Activated CD8-positive, alpha-beta memory T cell treated with anti-CD3 and anti-CD28 coated beads, Interleukin-2, amount 10 ng/mL, durations not matched to agents 7 days and 5 days (primary cell): ENCODE results near the gene RIT2. TPM values are rescaled to one million over a fixed set of nuclear protein-coding genes. Genes with fewer than 3 reads are reported as not detected.

Source experiments
- ATAC-seq: fragments of 150-1000 bp; cut with Tn5 transposase; one replicate; pipeline ENCODE4 v1.10.0; 2021; ENCODE audit warnings: moderate library complexity
- CTCF ChIA-PET: fragments of 350-600 bp; sonication (Branson Sonifier 250); formaldehyde crosslinking; loops from one replicate; lab custom pipeline; 2021; ENCODE audit warnings: antibody characterized with exemption; lab: Charles Lee
- DNase-seq: peaks from one replicate; pipeline ENCODE4 v3.0.0-alpha.2; 2020
- H3K27ac Mint-ChIP-seq: one replicate; pipeline ENCODE4 v1.8.0; 2021; ENCODE audit warnings: mild to moderate bottlenecking, mixed read lengths
- H3K27me3 Mint-ChIP-seq: one replicate; pipeline ENCODE4 v1.8.0; 2021; ENCODE audit warnings: mixed read lengths
- H3K36me3 Mint-ChIP-seq: one replicate; pipeline ENCODE4 v1.8.0; 2021; ENCODE audit warnings: mild to moderate bottlenecking, mixed read lengths
- H3K4me1 Mint-ChIP-seq: one replicate; pipeline ENCODE4 v1.8.0; 2021; ENCODE audit warnings: mixed read lengths
- H3K4me3 Mint-ChIP-seq: one replicate; pipeline ENCODE4 v1.8.0; 2021; ENCODE audit warnings: mild to moderate bottlenecking, moderate library complexity, mixed read lengths
- H3K9me3 Mint-ChIP-seq: one replicate; pipeline ENCODE4 v1.8.0; 2022; ENCODE audit warnings: low read depth, mixed read lengths
- total RNA-seq, 2 experiments: library from RNA; stranded (reverse); gene quantifications; one replicate each; pipeline ENCODE4 v1.2.3, GENCODE V29; 2021

Gene RIT2
- total RNA-seq, 2 experiments from 2014 or later = not detected

DNA sequence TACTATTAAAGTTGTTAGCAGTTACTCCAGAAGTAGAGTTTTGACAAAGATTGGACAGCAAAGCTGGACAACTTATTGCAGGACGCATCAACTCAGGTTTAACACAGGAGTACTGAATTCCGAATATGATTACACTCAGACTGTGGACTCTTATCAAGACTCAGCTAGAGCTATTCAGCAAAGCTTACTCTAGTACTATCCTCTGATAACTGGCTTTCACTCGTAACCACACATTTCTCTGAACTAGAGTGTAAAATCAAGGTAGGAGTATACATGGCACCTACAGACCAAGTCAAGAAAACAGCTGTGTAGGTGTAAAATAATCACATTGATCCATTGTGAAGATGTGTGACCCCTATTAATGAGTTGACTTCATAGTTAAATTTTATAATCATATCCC lies 154.2 kb downstream of the RIT2 start:
- ATAC-seq (no peak), DNase-seq (no peak)
- CTCF ChIA-PET = no interaction called here
- H3K4me3 Mint-ChIP-seq = no peak overlapping the region
- no peaks in the 10 kb centered on the region for H3K36me3 Mint-ChIP-seq
- H3K4me1 Mint-ChIP-seq = no peaks in the 10 kb centered on the region
- peaks cover 4% of the 10 kb centered on the region for H3K9me3 Mint-ChIP-seq
- H3K27ac Mint-ChIP-seq = no peak overlapping the region
- no peaks in the 10 kb centered on the region for H3K27me3 Mint-ChIP-seq

DNA sequence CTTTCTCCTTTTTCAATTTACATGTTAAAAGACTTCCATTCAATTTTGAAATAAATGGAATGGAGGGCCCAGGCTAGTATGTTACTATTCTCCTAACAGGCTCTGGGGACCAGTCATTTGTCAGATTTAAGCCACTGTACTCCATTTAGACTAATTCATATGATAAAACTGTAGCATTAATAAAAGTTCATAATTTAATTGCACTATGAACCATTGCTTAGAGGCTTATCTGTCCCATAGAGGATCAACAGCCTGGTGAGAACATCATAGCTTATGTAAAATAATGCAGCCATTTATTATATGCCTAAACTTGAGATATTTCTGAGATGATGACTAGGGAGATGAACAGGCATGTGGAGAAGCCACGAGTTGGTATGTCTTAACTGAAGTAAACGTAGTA lies 156.0 kb downstream of the RIT2 start:
- no peaks in the 10 kb centered on the region for H3K27me3 Mint-ChIP-seq
- H3K4me3 Mint-ChIP-seq = no peak overlapping the region
- DNase-seq (no peak), ATAC-seq (no peak)
- H3K36me3 Mint-ChIP-seq = no peaks in the 10 kb centered on the region
- H3K27ac Mint-ChIP-seq = no peak overlapping the region
- peaks cover 4% of the 10 kb centered on the region for H3K9me3 Mint-ChIP-seq
- CTCF ChIA-PET = no interaction called here
- no peaks in the 10 kb centered on the region for H3K4me1 Mint-ChIP-seq

DNA sequence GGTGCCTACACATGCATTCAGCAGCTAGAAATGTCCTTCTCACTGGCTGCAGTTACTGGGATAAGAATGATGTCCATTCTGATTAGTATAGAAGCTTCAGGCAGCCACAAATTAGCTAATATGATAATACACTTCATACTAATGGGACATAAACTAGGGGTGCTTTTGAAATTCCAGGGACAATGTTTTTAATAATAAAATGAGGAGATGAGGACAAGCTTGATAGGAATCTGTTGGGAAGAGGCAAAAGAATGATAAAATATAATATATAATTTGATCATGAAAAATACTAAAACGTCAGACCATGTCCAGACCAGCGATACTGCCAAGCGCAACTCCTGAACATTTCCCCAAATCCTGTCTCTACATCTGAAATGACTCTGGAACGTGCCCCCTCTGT lies 157.1 kb downstream of the RIT2 start:
- CTCF ChIA-PET = no interaction called here
- DNase-seq (no peak), ATAC-seq (no peak)
- H3K36me3 Mint-ChIP-seq = no peaks in the 10 kb centered on the region
- peaks cover 4% of the 10 kb centered on the region for H3K9me3 Mint-ChIP-seq
- no peaks in the 10 kb centered on the region for H3K27me3 Mint-ChIP-seq
- no peak overlapping the region for H3K4me3 Mint-ChIP-seq
- no peaks in the 10 kb centered on the region for H3K4me1 Mint-ChIP-seq
- no peak overlapping the region for H3K27ac Mint-ChIP-seq

DNA sequence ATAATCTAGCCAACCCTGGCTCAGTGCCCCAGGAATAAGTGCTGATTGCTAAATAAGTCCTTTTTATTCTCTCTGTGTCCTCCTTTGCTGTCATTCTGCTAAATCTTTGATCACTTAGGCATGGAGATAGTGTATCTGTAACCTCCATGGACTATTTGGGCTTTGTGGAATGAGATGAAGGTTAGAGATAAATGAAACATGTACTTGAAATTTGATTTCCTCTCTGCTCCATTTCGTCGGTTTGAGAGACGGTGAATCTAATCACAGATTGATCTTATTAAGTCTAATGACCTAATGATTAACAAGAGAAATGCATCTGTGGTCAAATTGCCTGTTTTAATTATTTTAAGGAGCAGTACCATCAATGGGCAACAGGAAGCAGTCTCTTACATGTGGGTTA lies 159.2 kb downstream of the RIT2 start:
- ATAC-seq = no peak
- Mint-ChIP-seq H3K27me3 (no peaks in the 10 kb centered on the region), H3K9me3 (peaks cover 4% of the 10 kb centered on the region), H3K4me1 (no peaks in the 10 kb centered on the region), H3K36me3 (no peaks in the 10 kb centered on the region), H3K27ac (no peak overlapping the region), H3K4me3 (no peak overlapping the region)
- DNase-seq = no peak
- CTCF ChIA-PET = no interaction called here

DNA sequence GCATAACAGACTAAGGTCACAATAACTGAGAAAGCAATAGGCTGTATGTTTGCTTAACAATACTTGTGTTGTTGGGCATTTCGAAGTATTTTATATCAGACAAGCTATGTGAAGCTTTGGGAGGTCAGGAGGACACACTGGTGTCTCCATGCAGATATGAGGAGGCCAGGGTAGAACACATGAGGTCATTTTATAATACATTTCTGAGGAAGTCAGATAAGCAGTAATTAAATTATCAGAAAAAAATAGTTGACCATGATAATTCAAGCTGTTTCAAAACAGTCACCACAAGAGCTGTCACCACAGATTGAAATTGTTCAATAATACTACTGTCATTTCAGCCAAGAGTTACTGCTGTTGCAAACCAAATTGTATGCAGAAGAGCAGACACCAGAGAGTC lies 160.6 kb downstream of the RIT2 start:
- H3K27me3 Mint-ChIP-seq = no peaks in the 10 kb centered on the region
- ATAC-seq = no peak
- H3K27ac Mint-ChIP-seq = no peak overlapping the region
- no peak overlapping the region for H3K4me3 Mint-ChIP-seq
- DNase-seq = no peak
- peaks cover 4% of the 10 kb centered on the region for H3K9me3 Mint-ChIP-seq
- CTCF ChIA-PET = no interaction called here
- H3K36me3 Mint-ChIP-seq = no peaks in the 10 kb centered on the region
- H3K4me1 Mint-ChIP-seq = no peaks in the 10 kb centered on the region

DNA sequence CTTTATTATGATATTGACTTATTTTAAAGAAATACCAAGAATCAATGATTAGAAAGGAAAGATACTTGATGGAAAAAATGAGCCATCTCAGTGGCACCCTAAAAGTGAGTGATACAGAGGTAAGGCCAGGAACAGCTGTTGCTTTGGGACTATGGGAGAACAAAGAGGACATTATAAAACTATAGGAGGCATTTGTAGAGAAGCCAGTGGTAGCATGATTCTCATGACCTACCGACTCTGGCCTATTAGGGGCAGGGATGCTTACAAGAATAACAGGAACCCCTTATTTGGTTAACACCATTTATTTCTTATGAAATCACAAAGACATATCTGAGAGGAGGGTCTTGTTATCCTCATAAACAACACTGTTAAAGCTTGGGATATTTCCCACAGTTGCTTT lies 162.2 kb downstream of the RIT2 start:
- Mint-ChIP-seq H3K27ac (no peak overlapping the region), H3K36me3 (no peaks in the 10 kb centered on the region), H3K27me3 (no peaks in the 10 kb centered on the region), H3K4me1 (no peaks in the 10 kb centered on the region), H3K4me3 (no peak overlapping the region), H3K9me3 (peaks cover 4% of the 10 kb centered on the region)
- no peak for ATAC-seq
- CTCF ChIA-PET = no interaction called here
- DNase-seq = no peak

DNA sequence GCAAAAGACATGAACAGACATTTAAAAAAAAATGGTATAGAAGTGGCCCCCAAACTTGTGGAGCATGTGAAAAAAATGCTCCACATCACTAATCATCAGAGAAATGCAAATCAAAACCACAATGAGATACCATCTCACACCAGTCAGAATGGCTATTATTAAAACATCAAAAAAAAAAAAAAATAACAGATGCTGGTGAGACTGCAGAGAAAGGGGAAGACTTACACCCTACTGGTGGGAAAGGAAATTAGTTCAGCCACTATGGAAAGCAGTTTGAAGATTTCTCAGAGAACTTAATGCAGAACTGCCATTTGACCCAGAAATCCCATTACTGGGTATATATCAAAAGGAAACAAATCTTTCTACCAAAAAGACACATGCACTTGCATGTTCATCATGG lies 164.8 kb downstream of the RIT2 start:
- Mint-ChIP-seq H3K4me1 (no peaks in the 10 kb centered on the region), H3K27ac (no peak overlapping the region), H3K36me3 (no peaks in the 10 kb centered on the region), H3K4me3 (no peak overlapping the region), H3K9me3 (peaks cover 2% of the 10 kb centered on the region), H3K27me3 (no peaks in the 10 kb centered on the region)
- DNase-seq (no peak), ATAC-seq (no peak)
- CTCF ChIA-PET = no interaction called here

DNA sequence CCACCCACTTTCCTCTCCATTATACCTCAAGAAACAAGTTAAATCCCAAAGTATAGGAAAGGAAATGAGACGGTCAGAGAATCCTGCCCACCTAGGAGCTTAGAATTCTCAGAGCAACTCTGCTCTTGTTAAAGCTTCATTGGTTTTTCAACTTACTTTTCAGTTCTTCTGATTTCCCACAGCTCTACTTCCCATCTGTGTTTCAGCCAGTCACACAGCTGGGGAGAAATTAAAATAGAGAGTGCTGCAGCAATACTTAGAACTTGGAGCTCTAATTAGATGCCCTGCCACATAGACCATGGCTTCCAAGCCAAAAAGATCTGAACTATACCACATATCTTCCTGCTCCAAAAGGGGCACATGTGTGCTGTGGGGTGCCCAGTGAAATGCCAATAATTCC lies 166.7 kb downstream of the RIT2 start:
- Mint-ChIP-seq H3K36me3 (no peaks in the 10 kb centered on the region), H3K9me3 (peaks cover 5% of the 10 kb centered on the region), H3K27ac (no peak overlapping the region), H3K4me3 (no peak overlapping the region), H3K4me1 (no peaks in the 10 kb centered on the region), H3K27me3 (no peaks in the 10 kb centered on the region)
- ATAC-seq (no peak), DNase-seq (no peak)
- CTCF ChIA-PET = no interaction called here

DNA sequence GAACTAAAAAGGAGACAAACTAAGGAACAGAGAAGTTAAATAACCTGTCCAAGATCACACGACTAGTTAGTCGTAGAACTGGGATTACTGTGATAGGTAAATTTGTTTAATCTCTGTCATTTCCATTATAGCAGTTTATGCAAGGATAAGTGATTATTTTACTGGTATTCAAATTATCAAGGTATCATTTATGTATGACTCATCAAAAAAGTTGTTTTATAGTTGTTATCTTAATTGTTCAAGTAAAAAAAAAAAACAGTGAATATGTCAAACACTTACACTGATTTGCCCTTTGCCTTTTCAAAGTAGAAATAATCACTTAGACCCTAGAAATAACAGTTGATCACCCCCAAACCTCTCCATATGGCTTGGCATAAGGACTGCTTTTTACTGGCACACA lies 173.6 kb downstream of the RIT2 start:
- CTCF ChIA-PET = no interaction called here
- H3K36me3 Mint-ChIP-seq = no peaks in the 10 kb centered on the region
- no peaks in the 10 kb centered on the region for H3K27me3 Mint-ChIP-seq
- DNase-seq = no peak
- H3K4me1 Mint-ChIP-seq = no peaks in the 10 kb centered on the region
- H3K27ac Mint-ChIP-seq = no peak overlapping the region
- no peak for ATAC-seq
- no peak overlapping the region for H3K4me3 Mint-ChIP-seq
- H3K9me3 Mint-ChIP-seq = peaks cover 12% of the 10 kb centered on the region

DNA sequence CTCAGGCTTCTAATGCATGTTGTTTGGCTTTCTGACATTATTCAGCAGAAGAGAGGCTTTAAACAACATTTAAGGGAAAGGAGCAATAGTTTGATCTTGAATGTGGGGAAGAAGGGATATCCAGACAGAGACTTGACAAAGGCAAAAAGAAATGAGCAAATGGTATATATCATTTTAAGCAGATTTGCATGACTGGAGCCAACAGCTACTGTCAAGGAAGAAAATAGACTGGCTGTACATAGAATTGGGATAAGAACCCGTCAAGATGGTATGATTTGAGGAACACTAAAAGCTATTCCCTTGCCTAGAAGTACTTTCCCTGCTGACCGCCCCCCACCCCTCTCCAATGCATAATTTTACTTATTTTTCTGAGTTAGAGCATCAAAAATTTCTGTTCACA lies 174.5 kb downstream of the RIT2 start:
- ATAC-seq (no peak), DNase-seq (no peak)
- Mint-ChIP-seq H3K27me3 (no peaks in the 10 kb centered on the region), H3K9me3 (peaks cover 12% of the 10 kb centered on the region), H3K4me3 (no peak overlapping the region), H3K27ac (no peak overlapping the region), H3K36me3 (no peaks in the 10 kb centered on the region), H3K4me1 (no peaks in the 10 kb centered on the region)
- CTCF ChIA-PET = no interaction called here

DNA sequence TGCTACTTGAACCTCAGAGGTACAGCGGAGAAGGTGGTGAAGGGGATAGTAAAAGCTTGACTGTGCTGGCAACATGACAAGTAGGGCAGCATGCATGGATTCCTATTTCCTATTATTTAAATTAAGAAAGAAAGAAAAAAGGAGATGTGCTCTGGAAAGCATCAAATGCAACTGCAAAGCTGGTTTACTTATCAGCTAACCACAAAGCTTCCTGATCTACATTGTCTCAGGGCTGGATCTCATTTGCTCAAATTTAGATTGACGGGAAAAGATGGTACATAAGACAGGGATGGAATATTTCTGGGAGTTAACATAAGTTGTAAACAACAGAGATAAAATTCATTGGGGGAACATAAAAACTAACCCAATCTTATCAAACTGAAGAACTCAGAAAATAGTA lies 178.0 kb downstream of the RIT2 start:
- CTCF ChIA-PET = no interaction called here
- Mint-ChIP-seq H3K4me3 (no peak overlapping the region), H3K27me3 (no peaks in the 10 kb centered on the region), H3K36me3 (no peaks in the 10 kb centered on the region), H3K27ac (no peak overlapping the region), H3K9me3 (peaks cover 8% of the 10 kb centered on the region), H3K4me1 (no peaks in the 10 kb centered on the region)
- ATAC-seq = no peak
- no peak for DNase-seq

DNA sequence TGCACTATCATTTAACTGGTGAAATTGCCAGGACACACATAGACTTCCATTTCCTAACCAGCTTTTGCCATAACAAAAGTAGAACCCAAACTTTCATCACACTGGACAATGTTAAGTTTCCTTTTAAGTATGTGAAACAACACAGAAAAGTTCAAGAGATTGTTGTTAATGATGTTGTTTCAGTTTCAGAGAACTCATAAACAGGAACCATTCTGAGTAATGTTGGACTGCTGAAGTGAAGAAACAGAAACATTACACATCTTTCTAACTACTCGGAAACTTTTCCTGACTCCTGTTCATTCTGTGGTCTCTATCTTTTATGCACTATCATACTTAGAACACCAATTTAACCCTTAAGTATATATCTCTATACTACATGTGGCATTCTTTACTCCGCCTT lies 179.2 kb downstream of the RIT2 start:
- ATAC-seq (no peak), DNase-seq (no peak)
- H3K4me1 Mint-ChIP-seq = no peaks in the 10 kb centered on the region
- H3K9me3 Mint-ChIP-seq = peaks cover 5% of the 10 kb centered on the region
- H3K36me3 Mint-ChIP-seq = no peaks in the 10 kb centered on the region
- CTCF ChIA-PET = no interaction called here
- no peaks in the 10 kb centered on the region for H3K27me3 Mint-ChIP-seq
- no peak overlapping the region for H3K4me3 Mint-ChIP-seq
- no peak overlapping the region for H3K27ac Mint-ChIP-seq

DNA sequence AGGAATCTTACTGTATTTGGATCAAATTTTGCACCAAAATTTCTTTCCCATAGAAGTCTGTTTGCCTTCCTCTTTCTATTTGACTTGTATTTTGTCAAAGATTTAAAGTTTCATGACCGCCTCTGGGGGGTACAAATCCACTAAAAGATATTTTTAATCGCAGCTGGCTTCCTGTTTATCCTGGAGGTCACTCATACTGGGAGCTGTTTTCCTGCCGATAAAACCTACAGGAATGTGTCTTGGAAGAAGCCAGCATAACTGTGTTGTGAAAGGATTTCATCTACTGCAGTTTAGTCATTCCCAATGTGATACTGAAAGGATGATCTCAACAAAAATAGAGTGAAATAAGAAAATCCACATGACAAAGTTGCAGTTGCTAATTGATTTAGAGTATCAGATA lies 184.0 kb downstream of the RIT2 start:
- DNase-seq (no peak), ATAC-seq (no peak)
- H3K4me1 Mint-ChIP-seq = no peaks in the 10 kb centered on the region
- H3K9me3 Mint-ChIP-seq = peaks cover 2% of the 10 kb centered on the region
- H3K27me3 Mint-ChIP-seq = no peaks in the 10 kb centered on the region
- CTCF ChIA-PET = no interaction called here
- no peak overlapping the region for H3K4me3 Mint-ChIP-seq
- no peaks in the 10 kb centered on the region for H3K36me3 Mint-ChIP-seq
- no peak overlapping the region for H3K27ac Mint-ChIP-seq

DNA sequence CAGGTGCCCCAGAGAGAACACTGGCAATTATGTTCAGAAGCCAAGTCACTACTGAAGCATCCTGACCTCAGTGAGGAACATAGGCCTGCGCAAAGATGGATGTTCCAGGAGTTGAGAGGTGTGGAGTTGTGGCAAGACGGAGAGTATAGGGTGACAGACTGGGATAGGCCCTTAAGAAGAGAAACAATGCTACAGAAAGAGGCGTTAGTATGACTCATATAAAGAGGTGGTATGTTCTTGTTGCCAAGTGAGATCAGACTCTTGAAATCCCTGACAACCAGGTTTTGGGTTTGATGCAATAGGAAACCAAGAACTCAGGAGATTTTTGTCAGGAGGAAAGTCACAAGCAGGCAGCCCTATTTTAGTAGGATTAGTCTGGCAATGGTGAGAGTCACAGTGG lies 185.6 kb downstream of the RIT2 start:
- CTCF ChIA-PET = no interaction called here
- Mint-ChIP-seq H3K4me1 (no peaks in the 10 kb centered on the region), H3K27ac (no peak overlapping the region), H3K4me3 (no peak overlapping the region), H3K9me3 (peaks cover 2% of the 10 kb centered on the region), H3K27me3 (no peaks in the 10 kb centered on the region), H3K36me3 (no peaks in the 10 kb centered on the region)
- no peak for ATAC-seq
- no peak for DNase-seq

DNA sequence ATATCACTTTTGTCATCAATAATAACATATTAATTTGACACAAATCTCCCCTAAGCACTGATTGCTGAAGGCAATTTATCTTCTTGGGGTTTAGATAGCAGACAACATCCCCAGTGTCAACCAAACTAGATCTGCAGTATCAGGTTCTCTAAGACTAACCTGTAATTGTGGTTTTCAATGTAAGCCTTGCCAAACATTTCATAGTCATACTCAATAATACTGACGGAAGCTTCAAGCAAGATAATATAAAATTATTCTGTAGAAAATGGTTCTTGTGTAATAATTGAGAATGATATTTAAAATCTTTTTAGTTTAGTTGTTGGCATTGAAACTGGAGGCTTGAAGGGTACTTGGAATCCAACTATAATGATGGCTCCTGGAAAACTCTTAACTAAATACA lies 186.3 kb downstream of the RIT2 start:
- Mint-ChIP-seq H3K36me3 (no peaks in the 10 kb centered on the region), H3K27ac (no peak overlapping the region), H3K27me3 (no peaks in the 10 kb centered on the region), H3K4me3 (no peak overlapping the region), H3K4me1 (no peaks in the 10 kb centered on the region), H3K9me3 (peaks cover 2% of the 10 kb centered on the region)
- DNase-seq (no peak), ATAC-seq (no peak)
- CTCF ChIA-PET = no interaction called here
